Measurements from ENCODE around the gene PCNX2.
"Not testable (repeated sequence)": the region's sequence is repeated elsewhere in the genome, so short reads cannot be mapped to it uniquely, and the experiment has no call there.

The PCNX2 gene

DNA sequence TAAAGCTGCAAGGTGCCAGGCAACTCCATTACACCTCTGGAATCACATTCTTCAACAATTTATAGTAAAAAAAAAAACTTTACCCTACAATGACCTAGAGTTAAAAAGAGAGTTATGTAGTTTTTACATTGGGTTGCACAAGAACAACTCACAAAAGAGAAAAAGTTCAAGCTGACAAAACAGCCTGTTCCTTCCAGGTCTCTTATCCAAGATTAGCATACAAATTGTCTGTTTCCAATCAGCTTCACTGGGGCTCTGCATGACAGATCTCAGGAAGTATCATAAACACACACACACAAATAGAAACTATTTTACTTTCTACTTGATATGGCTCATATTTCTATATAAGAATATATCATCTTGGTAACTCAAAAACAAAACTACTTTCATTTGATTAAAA lies 154.6 kb downstream of the PCNX2 start:
- DNase-seq = no peak

- DNase-seq = no peak
Observed at GRCh38 chr1:233140499-233140898, 155.0 kb downstream of the PCNX2 start.

GRCh38 chr1:233138788-233139585 lies 156.5 kb downstream of the PCNX2 start:
- no peak for DNase-seq

GRCh38 chr1:233135833-233136232 lies 159.7 kb downstream of the PCNX2 start:
- no peak for DNase-seq

DNA sequence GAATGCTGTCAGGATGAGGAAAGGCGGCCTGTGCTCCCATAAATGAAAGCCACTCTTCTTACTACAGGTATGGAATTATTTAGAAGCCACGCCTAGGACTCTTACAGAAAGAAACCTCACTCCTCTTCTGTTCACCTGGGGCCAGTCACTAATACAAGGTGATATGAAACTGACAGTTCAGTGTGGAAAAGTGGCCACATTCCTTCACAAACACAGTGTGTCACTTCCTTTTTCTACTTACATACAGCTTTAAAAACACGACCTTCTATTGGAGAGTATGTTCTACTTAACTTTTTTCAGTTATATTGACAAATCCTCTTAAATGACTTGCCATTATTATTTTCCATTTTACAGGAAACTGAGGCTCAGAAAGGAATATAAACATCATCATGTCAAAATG lies 163.1 kb downstream of the PCNX2 start:
- no peak for DNase-seq

GRCh38 chr1:233129031-233129430 lies 166.5 kb downstream of the PCNX2 start:
- DNase-seq = not testable (repeated sequence)

DNA sequence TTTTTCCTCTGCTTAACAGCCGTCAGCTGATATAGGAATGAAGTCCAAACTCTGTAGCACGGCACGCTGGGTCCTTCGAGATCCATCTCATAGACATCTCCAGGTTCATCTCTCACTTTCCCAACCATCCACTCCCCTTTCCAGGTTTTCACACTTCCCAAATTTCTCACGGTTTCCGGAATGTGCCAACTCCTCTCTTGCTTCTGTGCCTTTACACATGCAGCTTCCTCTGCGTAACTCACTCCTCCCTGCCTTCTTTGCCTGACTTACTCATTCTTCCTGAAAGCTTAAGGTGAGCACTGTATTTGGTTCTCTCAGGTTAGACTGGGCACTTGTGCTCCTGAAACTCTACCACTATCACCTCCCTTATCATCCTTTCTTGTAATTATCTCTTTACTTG lies 168.4 kb downstream of the PCNX2 start:
- no peak for DNase-seq

DNA sequence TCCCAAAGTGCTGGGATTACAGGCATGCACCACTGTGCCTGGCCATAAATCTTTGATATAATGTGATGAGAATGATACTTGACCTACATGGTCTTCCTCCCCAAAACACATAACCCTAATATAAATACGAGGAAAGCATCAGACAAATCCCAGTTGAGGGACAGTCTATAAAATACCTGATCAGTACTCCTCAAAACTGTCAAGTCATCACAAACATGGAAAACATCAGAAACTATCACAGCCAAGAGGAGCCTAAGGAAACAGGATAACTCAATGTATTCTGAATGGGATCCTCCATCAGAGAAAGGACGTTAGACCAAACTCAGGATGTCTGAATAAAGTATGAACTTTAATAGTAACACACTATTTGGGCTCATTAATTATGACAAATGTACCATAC lies 172.7 kb downstream of the PCNX2 start:
- DNase-seq = no peak

DNA sequence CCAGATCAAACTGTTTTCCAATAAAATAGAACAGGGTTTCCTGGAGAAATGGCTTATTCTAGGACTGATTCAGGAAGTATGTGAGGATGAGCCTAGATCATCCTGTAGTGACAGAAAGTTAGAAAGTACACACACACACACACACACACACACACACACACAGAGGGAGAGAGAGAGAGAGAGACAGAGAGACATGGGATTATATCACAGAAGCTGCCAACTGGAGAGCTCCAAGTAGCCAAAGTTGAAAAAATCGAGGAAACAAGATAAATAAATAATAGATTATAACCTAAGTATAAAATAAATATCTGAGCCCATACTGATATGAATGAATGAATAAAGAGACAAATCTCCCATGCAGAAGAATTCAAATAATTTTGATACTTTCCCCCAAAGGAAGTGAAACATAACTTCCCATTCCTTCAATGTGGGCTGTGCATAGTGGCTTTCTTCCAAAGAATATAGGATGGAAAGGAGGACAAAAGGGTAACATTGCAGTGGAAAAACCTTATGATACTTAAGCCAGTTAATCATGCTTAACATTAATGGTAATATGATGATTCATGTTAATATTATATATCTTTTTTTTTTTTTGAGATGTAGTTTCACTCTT lies 173.5 kb downstream of the PCNX2 start:
- no peak for DNase-seq

DNA sequence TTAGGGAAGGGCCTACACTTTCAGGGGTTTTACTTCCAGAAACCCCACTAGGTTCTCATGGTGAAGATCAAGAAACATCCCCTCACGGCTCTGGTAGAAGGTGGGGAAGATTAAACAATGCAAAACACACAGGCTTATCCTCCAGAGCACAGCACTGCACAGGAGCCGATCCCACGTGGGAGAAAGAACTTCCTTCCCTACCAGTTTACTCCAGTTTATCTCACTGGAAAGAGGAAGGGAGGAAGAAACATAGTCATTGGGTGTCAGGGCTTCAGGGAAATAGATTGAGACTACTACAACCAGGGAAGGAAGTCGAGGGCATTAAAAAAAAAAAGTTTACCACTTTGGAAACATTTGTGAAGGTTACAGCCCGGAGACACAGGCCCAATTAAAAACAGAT lies 180.7 kb downstream of the PCNX2 start:
- DNase-seq = peak; percentile 48

GRCh38 chr1:233114159-233114558 lies 181.4 kb downstream of the PCNX2 start:
- no peak for DNase-seq

DNA sequence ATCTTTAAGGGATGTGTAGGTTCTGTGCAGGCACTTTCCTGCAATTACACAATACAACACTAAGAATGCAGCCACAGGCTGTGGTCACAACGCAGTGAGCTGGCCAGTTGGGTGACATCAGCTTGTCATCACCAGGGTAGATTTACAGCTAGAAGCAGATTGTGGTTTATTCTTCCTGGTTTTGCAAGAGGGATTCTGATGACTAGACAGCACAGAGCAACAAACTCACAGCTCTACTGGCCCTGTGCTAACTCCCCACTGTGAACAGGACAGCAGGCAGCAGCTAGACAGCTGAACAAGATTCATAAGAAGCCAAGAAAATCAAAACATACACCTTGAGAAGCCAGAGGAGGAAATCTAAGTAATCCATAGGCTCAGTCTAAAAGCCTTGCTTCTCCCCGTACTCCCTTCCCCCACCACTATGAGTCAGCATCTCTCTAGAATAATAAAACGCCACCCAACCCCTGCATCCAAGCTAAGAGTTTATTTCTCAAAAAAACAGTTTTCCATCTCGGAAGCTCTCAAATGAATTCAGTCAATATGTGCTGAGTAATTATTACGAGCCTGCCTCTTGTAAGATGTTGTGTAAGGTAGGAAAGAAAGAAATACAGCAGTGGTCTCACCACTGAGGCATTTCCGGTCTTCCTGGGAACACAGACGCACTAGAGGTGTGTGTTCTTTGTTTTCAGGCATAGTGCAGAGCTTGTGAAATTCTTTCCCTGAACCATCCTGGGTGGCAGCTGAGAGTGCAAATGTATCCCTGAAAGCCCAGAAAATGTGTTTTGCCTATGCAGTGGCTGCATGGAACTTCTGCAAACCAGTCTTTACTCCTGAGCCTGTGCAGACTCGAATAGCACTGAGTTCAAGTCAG lies 182.3 kb downstream of the PCNX2 start:
- peak; percentile 78 for DNase-seq

GRCh38 chr1:233112186-233113008 lies 183.1 kb downstream of the PCNX2 start:
- no peak for DNase-seq

GRCh38 chr1:233111731-233112130 lies 183.8 kb downstream of the PCNX2 start:
- no peak for DNase-seq

DNA sequence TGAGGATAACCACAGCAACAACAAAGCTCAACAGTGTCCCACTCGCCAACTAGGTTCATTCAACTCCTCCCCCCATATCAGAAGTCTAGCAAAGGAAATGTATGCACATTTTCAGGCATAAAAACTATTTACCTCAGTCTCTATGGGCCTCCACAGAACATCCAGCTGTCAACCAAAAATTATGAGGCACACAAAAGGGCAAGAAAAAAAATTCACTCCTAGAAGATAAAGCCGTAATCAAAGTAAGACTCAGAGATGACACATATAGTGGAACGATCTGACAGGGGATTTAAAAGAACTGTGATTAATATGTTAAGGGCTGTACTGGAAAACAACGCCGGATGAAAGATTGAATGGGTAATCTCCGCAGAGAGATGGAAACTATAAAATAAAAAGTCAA lies 186.4 kb downstream of the PCNX2 start:
- no peak for DNase-seq

DNA sequence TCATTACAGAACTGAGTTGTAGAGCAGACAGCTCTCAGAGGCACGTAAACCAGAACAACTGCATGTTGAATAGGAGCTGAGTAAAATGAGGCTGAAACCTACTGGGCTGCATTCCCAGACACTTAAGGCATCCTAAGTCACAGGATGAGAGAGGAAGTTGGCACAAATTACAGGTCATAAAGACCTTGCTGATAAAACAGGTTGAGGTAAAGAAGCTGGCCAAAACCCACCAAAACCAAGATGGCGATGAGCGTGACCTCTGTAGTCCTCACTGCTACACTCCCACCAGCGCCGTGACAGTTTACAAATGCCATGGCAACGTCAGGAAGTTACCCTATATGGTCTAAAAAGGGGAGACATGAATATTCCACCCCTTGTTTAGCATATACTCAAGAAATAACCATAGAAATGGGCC lies 187.8 kb downstream of the PCNX2 start:
- DNase-seq = not testable (repeated sequence)

DNA sequence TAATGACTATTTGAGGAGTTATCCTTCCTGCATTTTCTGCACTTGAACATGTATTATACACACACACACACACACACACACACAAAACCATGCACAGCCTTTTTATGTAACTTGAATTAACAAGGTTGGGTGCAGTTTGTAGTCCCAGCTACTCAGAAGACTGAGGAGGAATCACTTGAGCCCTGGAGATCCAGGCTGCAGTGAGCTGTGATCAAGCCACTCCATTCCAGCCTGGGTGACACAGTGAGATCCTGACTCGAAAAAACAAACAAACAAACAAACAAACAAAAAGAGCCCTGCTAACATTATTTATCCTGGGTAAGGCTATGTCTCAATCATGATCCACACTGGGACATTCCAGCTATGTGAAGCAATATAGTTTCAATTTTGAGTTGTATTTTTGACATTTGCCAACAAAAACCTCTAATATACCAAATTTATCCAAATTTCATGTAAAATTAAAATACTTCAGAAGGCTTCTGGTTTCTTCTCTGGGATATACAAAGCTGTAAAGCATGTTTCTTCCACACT lies 188.3 kb downstream of the PCNX2 start:
- DNase-seq = no peak

GRCh38 chr1:233105225-233105624 lies 190.3 kb downstream of the PCNX2 start:
- DNase-seq = no peak

- DNase-seq = no peak
Observed at GRCh38 chr1:233102341-233102740, 193.2 kb downstream of the PCNX2 start.

GRCh38 chr1:233097959-233098580 lies 197.5 kb downstream of the PCNX2 start:
- DNase-seq = no peak

DNA sequence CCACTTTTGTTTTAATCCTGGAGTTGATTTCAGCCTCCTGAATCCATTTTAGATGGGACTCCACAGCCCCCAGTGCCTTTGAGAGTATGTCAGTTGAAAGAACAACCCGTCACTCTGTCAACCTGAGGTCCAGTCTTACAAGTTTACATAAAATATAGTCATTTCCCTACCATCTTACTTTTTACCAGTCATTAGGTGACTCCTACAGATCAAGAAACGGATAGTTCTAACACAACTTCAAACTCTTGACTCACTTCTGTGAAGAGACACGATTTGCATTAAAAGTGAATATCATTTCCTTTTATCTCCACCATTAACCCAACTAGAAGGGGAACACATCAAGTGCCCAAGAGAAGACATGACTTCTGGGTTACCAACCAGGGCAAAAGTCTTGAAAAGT lies 198.0 kb downstream of the PCNX2 start:
- no peak for DNase-seq

- no peak for DNase-seq
Observed at GRCh38 chr1:233094691-233095090, 200.8 kb downstream of the PCNX2 start.
